ENCODE measurements around the gene MS4A4A. TPM values are rescaled to one million over a fixed set of nuclear protein-coding genes. Genes with fewer than 3 reads are reported as not detected.
A peak's percentile ranks its signal among the peaks of the same experiment; 100 is the strongest.

MS4A4A gene
- total RNA-seq, 3 donors from 2014 or later: 4.0 to 31.9 (median 20.2) TPM

GRCh38 chr11:60343094-60343704 is 62.7 kb downstream of the MS4A4A start:
- Histone ChIP-seq H3K4me1 (ENCODE audit: low read depth) (no peaks in the 10 kb centered on the region), H3K36me3 (ENCODE audit: low read depth) (no peaks in the 10 kb centered on the region), H3K9me3 (no peaks in the 10 kb centered on the region), H3K4me3 (no peak overlapping the region)
- intact Hi-C loops (cut with DNase I, micrococcal nuclease): no loop called here
- peak; percentile 44 for TF ChIP-seq CTCF (IDR thresholded peaks at IDR 0.05)
- DNase-seq: peak in 1 of 3 donors; percentile 25
- ATAC-seq: no peak

- no peaks in the 10 kb centered on the region for H3K9me3 ChIP-seq
- ATAC-seq (no peak), DNase-seq (no peak)
- intact Hi-C loops (cut with DNase I, micrococcal nuclease): no loop called here
- no peaks in the 10 kb centered on the region for H3K4me1 ChIP-seq (ENCODE audit: low read depth)
- H3K4me3 ChIP-seq: no peak overlapping the region
- H3K36me3 ChIP-seq (ENCODE audit: low read depth): no peaks in the 10 kb centered on the region
- TF ChIP-seq CTCF (IDR thresholded peaks at IDR 0.05): no peak
These were observed 63.7 kb downstream of the MS4A4A start for GRCh38 chr11:60344146-60344545.

- DNase-seq: peak in 2 of 3 donors; percentile 37 to 69
- Histone ChIP-seq H3K4me1 (ENCODE audit: low read depth) (no peaks in the 10 kb centered on the region), H3K9me3 (no peaks in the 10 kb centered on the region), H3K4me3 (no peak overlapping the region), H3K36me3 (ENCODE audit: low read depth) (no peaks in the 10 kb centered on the region)
- peak; percentile 8 for TF ChIP-seq CTCF (IDR thresholded peaks at IDR 0.05)
- intact Hi-C loops (cut with DNase I, micrococcal nuclease): no loop called here
- peak; percentile 25 for ATAC-seq
These were observed 65.0 kb downstream of the MS4A4A start for GRCh38 chr11:60345489-60345888.

- DNase-seq: no peak
- intact Hi-C loops (cut with DNase I, micrococcal nuclease): no loop called here
- no peak for TF ChIP-seq CTCF (IDR thresholded peaks at IDR 0.05)
- Histone ChIP-seq H3K4me3 (no peak overlapping the region), H3K36me3 (ENCODE audit: low read depth) (no peaks in the 10 kb centered on the region), H3K9me3 (no peaks in the 10 kb centered on the region), H3K4me1 (ENCODE audit: low read depth) (no peaks in the 10 kb centered on the region)
- no peak for ATAC-seq
These were observed 66.8 kb downstream of the MS4A4A start for GRCh38 chr11:60347084-60347797.

- intact Hi-C loops (cut with DNase I, micrococcal nuclease): no loop called here
- no peak for TF ChIP-seq CTCF (IDR thresholded peaks at IDR 0.05)
- no peak for DNase-seq
- no peak for ATAC-seq
- no peak overlapping the region for H3K4me3 ChIP-seq
- no peaks in the 10 kb centered on the region for H3K4me1 ChIP-seq (ENCODE audit: low read depth)
- H3K9me3 ChIP-seq: no peaks in the 10 kb centered on the region
- no peaks in the 10 kb centered on the region for H3K36me3 ChIP-seq (ENCODE audit: low read depth)
These were observed 67.7 kb downstream of the MS4A4A start for GRCh38 chr11:60348116-60348515.

Data from mucosa of descending colon (tissue), 3 donors.